Smooth muscle cell (in vitro differentiated cells): Measurements from ENCODE around the gene ZBTB7A. TPM values are rescaled to one million over a fixed set of nuclear protein-coding genes. Genes with fewer than 3 reads are reported as not detected.

Experiments
- DNase-seq: peaks from one replicate; lab custom pipeline; 2025; ENCODE audit not compliant: unreplicated experiment; lab: John Stamatoyannopoulos, UW
- H2AFZ ChIP-seq: fragments of 200-600 bp; sonication (generic); 2 replicates; pipeline ENCODE4 v1.6.0; 2016; ENCODE audit warnings: antibody characterized with exemption, low read depth, mild to moderate bottlenecking
- H3F3A ChIP-seq: fragments of 200-600 bp; sonication (generic); 2 replicates; pipeline ENCODE4 v1.6.0; 2017; ENCODE audit warnings: antibody characterized with exemption, low read depth
- H3K27ac ChIP-seq: fragments of 200-600 bp; sonication (generic); 2 replicates; pipeline ENCODE4 v1.5.1; 2016; ENCODE audit warnings: low read depth, mild to moderate bottlenecking
- H3K27me3 ChIP-seq: fragments of 200-600 bp; sonication (generic); 2 replicates; pipeline ENCODE4 v1.6.1; 2016; ENCODE audit warnings: low read depth, mild to moderate bottlenecking
- H3K36me3 ChIP-seq: fragments of 200-600 bp; sonication (generic); 2 replicates; pipeline ENCODE4 v1.5.1; 2016; ENCODE audit warnings: low read depth
- H3K4me1 ChIP-seq: fragments of 200-600 bp; sonication (generic); 2 replicates; pipeline ENCODE4 v1.5.1; 2016; ENCODE audit warnings: low read depth
- H3K4me2 ChIP-seq: fragments of 200-600 bp; sonication (generic); 2 replicates; pipeline ENCODE4 v1.6.0; 2016; ENCODE audit warnings: mild to moderate bottlenecking
- H3K4me3 ChIP-seq: fragments of 200-600 bp; sonication (generic); 2 replicates; pipeline ENCODE4 v1.5.1; 2016; ENCODE audit warnings: mild to moderate bottlenecking
- H3K79me2 ChIP-seq: fragments of 200-600 bp; sonication (generic); 2 replicates; pipeline ENCODE4 v1.6.0; 2016; ENCODE audit warnings: low read depth, mild to moderate bottlenecking
- H3K9ac ChIP-seq: fragments of 200-600 bp; sonication (generic); 2 replicates; pipeline ENCODE4 v1.6.0; 2016; ENCODE audit warnings: low read depth
- H3K9me3 ChIP-seq: fragments of 200-600 bp; sonication (generic); replicated peaks from 2 replicates; pipeline ENCODE4 v1.5.1; 2016; ENCODE audit warnings: low read depth
- H4K20me1 ChIP-seq: fragments of 200-600 bp; sonication (generic); 2 replicates; pipeline ENCODE4 v1.6.0; 2016; ENCODE audit warnings: low read depth
- CTCF ChIP-seq: fragments of 200-600 bp; sonication (generic); IDR thresholded peaks from 2 replicates; pipeline ENCODE4 v1.5.1; 2017; ENCODE audit warnings: borderline replicate concordance, mild to moderate bottlenecking, antibody characterized with exemption; ENCODE audit not compliant: insufficient read depth, poor library complexity, severe bottlenecking
- WGBS: methylation state at CpG from one replicate; pipeline ENCODE4 v1.1.7; 2016; ENCODE audit warnings: low lambda C conversion rate; 5-methylcytosine and 5-hydroxymethylcytosine counted together
- polyA plus RNA-seq: library from polyadenylated mRNA; unstranded; fragments of >200 nt; fragmentation: Nextera tagmentation; extraction: Ambion mirVana; gene quantifications from 2 replicates; pipeline ENCODE4 v1.2.1, GENCODE V29; 2016
- total RNA-seq: library from RNA; depleted of rRNA; stranded (reverse); fragments of >200 nt; gene quantifications from 2 replicates; pipeline ENCODE4 v1.2.3, GENCODE V29; 2014

The ZBTB7A gene
- total and polyA plus RNA-seq, 2 experiments from 2014 or later = 13.3 to 36.0 TPM

- WGBS = 80% methylated on average over 9 of the region's 11 CpGs
- H3K4me1 ChIP-seq = no peaks in the 10 kb centered on the region
- no peaks in the 10 kb centered on the region for H3K27me3 ChIP-seq
- H3K9me3 ChIP-seq = no peaks in the 10 kb centered on the region
- no peak overlapping the region for H3K27ac ChIP-seq
- no peak overlapping the region for H3K4me2 ChIP-seq
- H2AFZ ChIP-seq = no peak overlapping the region
- H3K36me3 ChIP-seq = no peaks in the 10 kb centered on the region
- H4K20me1 ChIP-seq = peaks cover 25% of the 10 kb centered on the region
- no peak overlapping the region for H3K4me3 ChIP-seq
- no peak for DNase-seq
- TF ChIP-seq CTCF = no peak
- no peak overlapping the region for H3K9ac ChIP-seq
- no peaks in the 10 kb centered on the region for H3F3A ChIP-seq
- H3K79me2 ChIP-seq = peaks cover 27% of the 10 kb centered on the region
Measured at GRCh38 chr19:4025317-4025716, 41.4 kb downstream of the ZBTB7A start.

- TF ChIP-seq CTCF = no peak
- WGBS = 92% methylated on average over 33 of the region's 34 CpGs
Measured at GRCh38 chr19:4023600-4024398, 42.9 kb downstream of the ZBTB7A start.

GRCh38 chr19:4019578-4019977 is 47.1 kb downstream of the ZBTB7A start:
- 90% methylated on average over 17 of the region's 17 CpGs for WGBS
- Histone ChIP-seq H4K20me1 (peaks cover 77% of the 10 kb centered on the region), H2AFZ (no peak overlapping the region), H3K4me2 (no peak overlapping the region), H3K4me1 (no peaks in the 10 kb centered on the region), H3K9me3 (no peaks in the 10 kb centered on the region), H3K27ac (no peak overlapping the region), H3K4me3 (no peak overlapping the region), H3K27me3 (no peaks in the 10 kb centered on the region), H3F3A (no peaks in the 10 kb centered on the region), H3K9ac (no peak overlapping the region), H3K36me3 (no peaks in the 10 kb centered on the region), H3K79me2 (peaks cover 63% of the 10 kb centered on the region)
- no peak for DNase-seq
- no peak for TF ChIP-seq CTCF

More at GRCh38 chr19:4023600-4024398, 42.9 kb downstream of the ZBTB7A start:
- Histone ChIP-seq H2AFZ (no peak overlapping the region), H4K20me1 (peaks cover 40% of the 10 kb centered on the region), H3K4me3 (no peak overlapping the region), H3K4me1 (no peaks in the 10 kb centered on the region), H3K9me3 (no peaks in the 10 kb centered on the region), H3K4me2 (no peak overlapping the region), H3K27me3 (no peaks in the 10 kb centered on the region), H3K27ac (no peak overlapping the region), H3K9ac (no peak overlapping the region), H3F3A (no peaks in the 10 kb centered on the region), H3K36me3 (no peaks in the 10 kb centered on the region), H3K79me2 (peaks cover 37% of the 10 kb centered on the region)
- DNase-seq = no peak
